ENCODE data around the gene LPIN2. TPM values are rescaled to one million over a fixed set of nuclear protein-coding genes. Genes with fewer than 3 reads are reported as not detected.
"Not testable (repeated sequence)": the region's sequence is repeated elsewhere in the genome, so short reads cannot be mapped to it uniquely, and the experiment has no call there.

LPIN2 gene
- polyA plus RNA-seq, 4 donors: 20.0 to 91.5 (median 62.4) TPM

DNA sequence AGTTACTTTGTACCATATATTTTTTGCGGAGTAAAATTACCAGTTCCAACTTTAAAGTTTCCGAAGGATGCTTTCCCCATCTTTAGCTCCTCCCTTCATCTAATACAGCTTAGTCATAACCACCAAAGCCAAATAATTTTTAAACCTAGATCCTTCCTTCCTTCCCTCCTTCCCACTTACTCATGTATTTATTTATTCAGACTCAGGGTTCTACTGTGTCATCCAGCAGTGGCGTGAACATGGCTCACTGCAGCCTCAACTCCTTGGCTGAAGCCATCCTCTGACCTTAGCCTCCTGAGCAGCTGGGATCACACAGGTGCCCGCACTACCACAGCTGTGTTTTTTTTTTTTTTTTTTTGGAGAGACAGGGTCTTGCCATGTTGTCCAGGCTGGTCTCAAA is 4.4 kb downstream of the LPIN2 start:
- Histone ChIP-seq H3K36me3 (ENCODE audit: control insufficient read depth in 3 of 3, insufficient read depth in 2 of 3, low read depth in 1 of 3, low read length in 3 of 3) (peaks cover 3 to 44% (median 3%) of the 10 kb centered on the region in 3 donors), H3K27ac (ENCODE audit: low read depth in 1 of 3, low read length in 2 of 3) (peak overlapping the region in 1 of 3 donors; percentile 54), H3K4me1 (ENCODE audit: control insufficient read depth in 3 of 3, insufficient read depth in 2 of 3, low read depth in 1 of 3, low read length in 2 of 3) (peaks cover 2 to 17% (median 9%) of the 10 kb centered on the region in 3 donors), H3K9me3 (ENCODE audit: control insufficient read depth in 2 of 2, insufficient read depth in 1 of 2, low read depth in 1 of 2, low read length in 1 of 2) (peaks cover 0 to 9% of the 10 kb centered on the region in 2 donors), H3K27me3 (ENCODE audit: control insufficient read depth in 3 of 3, insufficient read depth in 3 of 3, low read length in 3 of 3) (no peaks in the 10 kb centered on the region), H3K4me3 (ENCODE audit: low read depth in 1 of 3, low read length in 3 of 3) (no peak overlapping the region)
- no peak for DNase-seq
- FAIRE-seq: no peak
- 69 to 94% (median 89%) methylated on average over 4 of the region's 4 CpGs for WGBS, 3 donors

DNA sequence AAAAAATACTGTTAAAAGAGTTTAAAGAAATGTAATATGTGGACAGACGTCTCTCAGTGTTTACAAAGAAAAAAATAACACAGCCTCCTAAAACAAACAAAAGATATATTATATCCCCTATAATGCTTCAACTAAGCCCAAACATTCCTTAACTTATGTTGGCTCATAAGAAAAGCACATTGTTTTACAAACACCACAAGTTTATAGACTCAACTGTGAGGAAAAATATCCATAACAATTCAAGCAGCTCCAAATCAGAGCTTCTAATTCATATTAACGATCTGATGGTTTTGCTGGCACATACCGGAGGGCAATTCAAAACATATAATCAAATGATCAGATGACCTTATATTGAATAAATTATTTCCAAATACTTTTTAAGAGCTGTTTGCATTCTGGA is 5.5 kb downstream of the LPIN2 start:
- Histone ChIP-seq H3K4me3 (ENCODE audit: low read depth in 1 of 3, low read length in 3 of 3) (no peak overlapping the region), H3K27ac (ENCODE audit: low read depth in 1 of 3, low read length in 2 of 3) (no peak overlapping the region), H3K27me3 (ENCODE audit: control insufficient read depth in 3 of 3, insufficient read depth in 3 of 3, low read length in 3 of 3) (no peaks in the 10 kb centered on the region), H3K36me3 (ENCODE audit: control insufficient read depth in 3 of 3, insufficient read depth in 2 of 3, low read depth in 1 of 3, low read length in 3 of 3) (peaks cover 3 to 44% (median 3%) of the 10 kb centered on the region in 3 donors), H3K4me1 (ENCODE audit: control insufficient read depth in 3 of 3, insufficient read depth in 2 of 3, low read depth in 1 of 3, low read length in 2 of 3) (peaks cover 2 to 17% (median 11%) of the 10 kb centered on the region in 3 donors), H3K9me3 (ENCODE audit: control insufficient read depth in 2 of 2, insufficient read depth in 1 of 2, low read depth in 1 of 2, low read length in 1 of 2) (peaks cover 0 to 9% of the 10 kb centered on the region in 2 donors)
- FAIRE-seq (no peak), DNase-seq (no peak)
- 61 to 73% (median 65%) methylated on average over 3 of the region's 3 CpGs for WGBS, 3 donors

DNA sequence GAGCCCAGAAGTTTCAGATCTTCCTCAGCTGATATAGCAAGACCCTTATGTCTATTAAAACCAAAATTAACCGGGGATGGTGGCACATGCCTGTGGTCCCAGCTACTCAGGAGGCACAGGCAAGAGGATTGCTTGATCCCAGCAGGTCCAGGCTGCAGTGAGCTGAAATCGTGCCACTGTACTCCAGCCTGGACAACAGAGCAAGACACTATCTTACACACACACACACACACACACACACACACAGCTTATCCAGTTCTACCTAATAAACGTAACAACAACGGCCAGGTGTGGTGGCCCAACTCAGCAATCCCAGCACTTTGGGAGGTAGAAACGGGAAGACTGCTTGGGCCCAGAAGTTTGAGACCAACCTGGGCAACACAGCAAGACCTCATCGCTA is 7.5 kb downstream of the LPIN2 start:
- peaks cover 2 to 4% (median 2%) of the 10 kb centered on the region in 3 donors for H3K4me1 ChIP-seq (ENCODE audit: control insufficient read depth in 3 of 3, insufficient read depth in 2 of 3, low read depth in 1 of 3, low read length in 2 of 3)
- no peak overlapping the region for H3K27ac ChIP-seq (ENCODE audit: low read depth in 1 of 3, low read length in 2 of 3)
- peaks cover 0 to 9% of the 10 kb centered on the region in 2 donors for H3K9me3 ChIP-seq (ENCODE audit: control insufficient read depth in 2 of 2, insufficient read depth in 1 of 2, low read depth in 1 of 2, low read length in 1 of 2)
- FAIRE-seq (no peak), DNase-seq (no peak)
- 87 to 94% (median 93%) methylated on average over 6 of the region's 6 CpGs for WGBS, 3 donors
- H3K27me3 ChIP-seq (ENCODE audit: control insufficient read depth in 3 of 3, insufficient read depth in 3 of 3, low read length in 3 of 3): no peaks in the 10 kb centered on the region
- peaks cover 3 to 36% (median 3%) of the 10 kb centered on the region in 3 donors for H3K36me3 ChIP-seq (ENCODE audit: control insufficient read depth in 3 of 3, insufficient read depth in 2 of 3, low read depth in 1 of 3, low read length in 3 of 3)
- no peak overlapping the region for H3K4me3 ChIP-seq (ENCODE audit: low read depth in 1 of 3, low read length in 3 of 3)

DNA sequence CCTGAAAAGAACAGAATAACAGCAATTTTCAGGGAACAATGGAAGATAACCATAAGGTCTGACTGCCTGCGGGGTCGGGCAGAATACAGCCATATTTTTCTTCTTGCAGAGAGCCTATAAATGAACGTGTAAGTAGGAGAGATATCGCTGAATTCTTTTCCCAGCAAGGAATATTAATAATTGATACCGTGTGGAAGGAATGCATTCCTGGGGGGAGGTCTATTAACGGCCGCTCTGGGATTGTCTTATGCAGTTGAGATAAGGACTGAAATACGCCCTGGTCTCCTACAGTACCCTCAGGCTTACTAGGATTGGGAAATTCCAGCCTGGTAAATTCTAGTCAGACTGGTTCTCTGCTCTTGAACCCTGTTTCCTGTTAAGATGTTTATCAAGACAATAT is 9.2 kb downstream of the LPIN2 start:
- not testable (repeated sequence) for H3K4me3 ChIP-seq (ENCODE audit: low read depth in 1 of 3, low read length in 3 of 3); DNase-seq; H3K27ac ChIP-seq (ENCODE audit: low read depth in 1 of 3, low read length in 2 of 3); H3K9me3 ChIP-seq (ENCODE audit: control insufficient read depth in 2 of 2, insufficient read depth in 1 of 2, low read depth in 1 of 2, low read length in 1 of 2); H3K4me1 ChIP-seq (ENCODE audit: control insufficient read depth in 3 of 3, insufficient read depth in 2 of 3, low read depth in 1 of 3, low read length in 2 of 3); H3K27me3 ChIP-seq (ENCODE audit: control insufficient read depth in 3 of 3, insufficient read depth in 3 of 3, low read length in 3 of 3); FAIRE-seq
- 87 to 90% (median 88%) methylated on average over 8 of the region's 8 CpGs for WGBS, 3 donors
- H3K36me3 ChIP-seq (ENCODE audit: control insufficient read depth in 3 of 3, insufficient read depth in 2 of 3, low read depth in 1 of 3, low read length in 3 of 3): peaks cover 3 to 28% (median 3%) of the 10 kb centered on the region in 3 donors

DNA sequence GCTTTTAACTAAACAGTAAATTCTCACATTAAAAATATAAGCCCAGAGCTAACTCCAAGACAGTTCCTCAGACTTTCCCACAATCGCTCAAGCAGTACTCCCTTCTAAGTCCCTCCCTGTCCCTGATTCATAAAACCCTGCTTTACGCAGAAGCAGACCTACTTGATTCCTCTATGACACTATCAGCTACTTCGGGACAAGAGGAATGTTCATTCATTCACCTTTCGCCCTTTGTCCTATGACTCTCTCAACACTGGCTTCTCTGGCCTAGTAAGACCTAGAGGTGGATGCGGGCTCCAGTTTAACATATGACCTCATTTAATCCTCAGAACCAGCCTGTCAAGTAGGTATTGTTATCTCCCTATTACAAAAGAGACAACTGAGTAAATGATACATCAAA is 10.2 kb downstream of the LPIN2 start:
- WGBS, 3 donors: 45 to 63% (median 51%) methylated on average over 5 of the region's 5 CpGs
- Histone ChIP-seq H3K27ac (ENCODE audit: low read depth in 1 of 3, low read length in 2 of 3) (peak overlapping the region in 1 of 3 donors; percentile 23), H3K4me3 (ENCODE audit: low read depth in 1 of 3, low read length in 3 of 3) (no peak overlapping the region), H3K36me3 (ENCODE audit: control insufficient read depth in 3 of 3, insufficient read depth in 2 of 3, low read depth in 1 of 3, low read length in 3 of 3) (peaks cover 3 to 21% (median 3%) of the 10 kb centered on the region in 3 donors), H3K27me3 (ENCODE audit: control insufficient read depth in 3 of 3, insufficient read depth in 3 of 3, low read length in 3 of 3) (no peaks in the 10 kb centered on the region), H3K9me3 (ENCODE audit: control insufficient read depth in 2 of 2, insufficient read depth in 1 of 2, low read depth in 1 of 2, low read length in 1 of 2) (peaks cover 0 to 9% of the 10 kb centered on the region in 2 donors), H3K4me1 (ENCODE audit: control insufficient read depth in 3 of 3, insufficient read depth in 2 of 3, low read depth in 1 of 3, low read length in 2 of 3) (peaks cover 0 to 2% (median 0%) of the 10 kb centered on the region in 3 donors)
- FAIRE-seq (no peak), DNase-seq (peak in 1 of 2 donors; percentile 80)

DNA sequence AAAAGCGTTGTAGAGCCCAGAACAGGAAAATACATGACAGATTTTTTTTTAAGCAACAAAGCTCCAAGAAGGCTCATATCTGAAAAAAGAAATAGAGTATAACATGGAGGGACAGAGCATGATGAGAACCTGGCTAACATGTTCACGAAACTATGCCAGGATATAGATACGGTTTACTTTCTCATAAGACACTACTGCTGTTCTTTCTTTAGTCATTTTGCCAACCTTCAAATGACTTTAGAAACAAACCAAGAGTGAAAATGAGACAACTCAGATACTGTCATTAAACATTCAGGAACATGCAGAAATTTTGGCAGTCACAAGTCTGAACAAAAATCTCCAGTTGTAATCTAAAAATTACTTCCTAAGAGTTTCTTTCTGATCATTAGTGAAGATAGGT is 14.3 kb downstream of the LPIN2 start:
- Histone ChIP-seq H3K27me3 (ENCODE audit: control insufficient read depth in 3 of 3, insufficient read depth in 3 of 3, low read length in 3 of 3) (no peaks in the 10 kb centered on the region), H3K9me3 (ENCODE audit: control insufficient read depth in 2 of 2, insufficient read depth in 1 of 2, low read depth in 1 of 2, low read length in 1 of 2) (no peaks in the 10 kb centered on the region), H3K27ac (ENCODE audit: low read depth in 1 of 3, low read length in 2 of 3) (peak overlapping the region in 2 of 3 donors; percentile 32 to 73), H3K36me3 (ENCODE audit: control insufficient read depth in 3 of 3, insufficient read depth in 2 of 3, low read depth in 1 of 3, low read length in 3 of 3) (peaks cover 0 to 10% (median 0%) of the 10 kb centered on the region in 3 donors), H3K4me3 (ENCODE audit: low read depth in 1 of 3, low read length in 3 of 3) (no peak overlapping the region), H3K4me1 (ENCODE audit: control insufficient read depth in 3 of 3, insufficient read depth in 2 of 3, low read depth in 1 of 3, low read length in 2 of 3) (peaks cover 0 to 2% (median 0%) of the 10 kb centered on the region in 3 donors)
- DNase-seq: no peak
- WGBS, 3 donors: 54 to 80% (median 71%) methylated on average over 3 of the region's 3 CpGs
- FAIRE-seq: no peak

DNA sequence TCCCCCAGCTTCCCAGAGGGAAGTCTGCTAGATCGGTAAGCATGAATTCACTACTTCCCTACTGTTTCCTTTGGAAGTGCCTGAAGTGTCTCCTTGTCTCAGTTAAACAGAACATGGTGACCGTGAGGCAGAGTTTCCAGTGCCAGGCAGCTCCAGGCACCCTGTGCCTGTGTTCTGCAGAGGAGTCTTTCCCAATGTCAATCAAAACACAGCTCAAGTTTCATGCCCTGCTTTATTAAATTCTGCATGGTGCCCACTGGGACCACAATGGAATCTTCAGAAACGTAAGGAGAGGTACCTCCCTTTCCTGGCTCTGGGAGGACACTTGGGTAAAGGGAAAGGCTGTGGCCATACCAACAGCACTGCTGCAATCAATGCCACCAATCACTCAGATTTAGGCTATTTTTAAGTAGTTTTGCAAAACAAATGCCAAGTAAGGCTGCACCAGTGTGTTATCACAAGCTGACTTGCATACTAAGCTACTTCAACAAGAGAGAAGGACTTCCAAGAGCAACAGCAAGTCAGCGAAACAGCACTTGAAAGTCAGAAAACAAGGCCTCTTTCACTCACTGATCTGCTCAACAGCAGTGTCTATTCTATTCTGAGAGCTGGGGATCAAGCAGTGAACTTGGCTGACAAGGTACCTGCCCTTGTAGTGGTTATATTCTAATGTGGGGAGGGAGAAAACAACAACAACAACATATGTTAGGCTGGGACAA is 14.9 kb downstream of the LPIN2 start:
- no peak for DNase-seq
- H3K27me3 ChIP-seq (ENCODE audit: control insufficient read depth in 3 of 3, insufficient read depth in 3 of 3, low read length in 3 of 3): no peaks in the 10 kb centered on the region
- peak overlapping the region in 2 of 3 donors; percentile 5 to 73 for H3K27ac ChIP-seq (ENCODE audit: low read depth in 1 of 3, low read length in 2 of 3)
- FAIRE-seq: no peak
- peaks cover 0 to 2% (median 0%) of the 10 kb centered on the region in 3 donors for H3K4me1 ChIP-seq (ENCODE audit: control insufficient read depth in 3 of 3, insufficient read depth in 2 of 3, low read depth in 1 of 3, low read length in 2 of 3)
- H3K4me3 ChIP-seq (ENCODE audit: low read depth in 1 of 3, low read length in 3 of 3): no peak overlapping the region
- 61 to 69% (median 67%) methylated on average over 4 of the region's 4 CpGs for WGBS, 3 donors
- H3K36me3 ChIP-seq (ENCODE audit: control insufficient read depth in 3 of 3, insufficient read depth in 2 of 3, low read depth in 1 of 3, low read length in 3 of 3): peaks cover 0 to 10% (median 0%) of the 10 kb centered on the region in 3 donors
- no peaks in the 10 kb centered on the region for H3K9me3 ChIP-seq (ENCODE audit: control insufficient read depth in 2 of 2, insufficient read depth in 1 of 2, low read depth in 1 of 2, low read length in 1 of 2)

DNA sequence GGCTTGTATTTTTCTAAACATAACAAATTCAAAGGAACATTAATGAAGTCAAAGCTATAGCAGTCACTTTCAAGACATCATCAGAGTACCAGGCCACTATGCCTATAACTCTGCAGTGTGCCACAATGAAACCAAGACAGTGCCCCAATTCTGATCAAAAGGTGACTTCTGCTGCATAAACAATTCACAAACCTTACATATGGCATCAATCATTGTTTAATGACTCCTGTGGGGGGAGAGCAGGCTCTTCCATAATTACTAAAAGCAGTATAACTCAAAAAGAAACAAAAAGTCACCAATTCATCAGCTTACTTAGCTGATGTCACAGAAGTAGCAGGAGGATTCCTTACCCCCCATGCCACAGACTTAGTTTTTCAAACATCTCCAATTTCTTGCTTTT is 15.5 kb downstream of the LPIN2 start:
- Histone ChIP-seq H3K4me1 (ENCODE audit: control insufficient read depth in 3 of 3, insufficient read depth in 2 of 3, low read depth in 1 of 3, low read length in 2 of 3) (no peaks in the 10 kb centered on the region), H3K9me3 (ENCODE audit: control insufficient read depth in 2 of 2, insufficient read depth in 1 of 2, low read depth in 1 of 2, low read length in 1 of 2) (no peaks in the 10 kb centered on the region), H3K4me3 (ENCODE audit: low read depth in 1 of 3, low read length in 3 of 3) (no peak overlapping the region), H3K36me3 (ENCODE audit: control insufficient read depth in 3 of 3, insufficient read depth in 2 of 3, low read depth in 1 of 3, low read length in 3 of 3) (peaks cover 0 to 12% (median 0%) of the 10 kb centered on the region in 3 donors), H3K27ac (ENCODE audit: low read depth in 1 of 3, low read length in 2 of 3) (peak overlapping the region in 1 of 3 donors; percentile 73), H3K27me3 (ENCODE audit: control insufficient read depth in 3 of 3, insufficient read depth in 3 of 3, low read length in 3 of 3) (no peaks in the 10 kb centered on the region)
- DNase-seq (no peak), FAIRE-seq (no peak)
